Uterus (tissue), 4 donors: ENCODE measurements around the gene SEPHS1. TPM values are rescaled to one million over a fixed set of nuclear protein-coding genes. Genes with fewer than 3 reads are reported as not detected.

Experiments used
- DNase-seq, 2 donors: peaks; one replicate each; pipeline ENCODE4 v3.0.0-alpha.2; 2019 to 2020
- H3K27ac ChIP-seq, 2 donors: fragments of 200-600 bp; sonication (generic); 1 replicate in 1 of 2; 2 replicates in 1 of 2; pipeline ENCODE4 v1.5.1; 2016 to 2018
- H3K27me3 ChIP-seq, 2 donors: fragments of 200-600 bp; sonication (generic); one replicate each; pipeline ENCODE4 v1.5.1; 2018 to 2019; ENCODE audit warnings: control low read depth in 1 of 2
- H3K36me3 ChIP-seq, 2 donors: fragments of 200-600 bp; sonication (generic); one replicate each; pipeline ENCODE4 v1.5.1; 2019; ENCODE audit warnings: control low read depth in 1 of 2
- H3K4me1 ChIP-seq, 2 donors: fragments of 200-600 bp; sonication (generic); one replicate each; pipeline ENCODE4 v1.5.1; 2018 to 2019; ENCODE audit warnings: control low read depth in 1 of 2
- H3K4me3 ChIP-seq, 2 donors: fragments of 200-600 bp; sonication (generic); 1 replicate in 1 of 2; 2 replicates in 1 of 2; pipeline ENCODE4 v1.5.1; 2018 to 2019; ENCODE audit warnings: mild to moderate bottlenecking in 1 of 2
- H3K9me3 ChIP-seq, 2 donors: fragments of 200-600 bp; sonication (generic); one replicate each; pipeline ENCODE4 v1.5.1; 2019; ENCODE audit warnings: control low read depth in 1 of 2
- POLR2A ChIP-seq, 2 donors: fragments of 450-650 bp; IDR thresholded peaks; one replicate each; pipeline ENCODE4 v1.6.1; 2016; ENCODE audit warnings: antibody characterized with exemption in 2 of 2, mild to moderate bottlenecking in 1 of 2, moderate library complexity in 1 of 2
- intact Hi-C: fragments of 100-400 bp; cut with DNase I; formaldehyde crosslinking; loops from one replicate; pipeline ENCODE4 v1.15.1; 2023; ENCODE audit warnings: low total_unique reads
- total RNA-seq, 4 donors: library from RNA; depleted of rRNA in 3 of 4; stranded (reverse); fragments of >200 nt in 3 of 4; gene quantifications; one replicate each; pipeline versions ENCODE4 v1.1.0 to v1.2.4, GENCODE V29; 2014 to 2023
- TF ChIP-seq, protein P1 (sequence below), 4 experiments: fragments of 200-600 bp in 2 of 4; fragments of 450-650 bp in 2 of 4; sonication (generic) in 2 of 4; IDR thresholded peaks; one replicate each; pipeline ENCODE4 v1.5.1; 2016 to 2019; ENCODE audit warnings: antibody characterized with exemption in 4 of 4, mild to moderate bottlenecking in 2 of 4, moderate library complexity in 1 of 4
- donor health status: DM: yes; HTN: yes; CAD: no.

The SEPHS1 gene
- total RNA-seq, 4 donors from 2014 or later, result 11.2 to 106 (median 34.8) TPM

DNA sequence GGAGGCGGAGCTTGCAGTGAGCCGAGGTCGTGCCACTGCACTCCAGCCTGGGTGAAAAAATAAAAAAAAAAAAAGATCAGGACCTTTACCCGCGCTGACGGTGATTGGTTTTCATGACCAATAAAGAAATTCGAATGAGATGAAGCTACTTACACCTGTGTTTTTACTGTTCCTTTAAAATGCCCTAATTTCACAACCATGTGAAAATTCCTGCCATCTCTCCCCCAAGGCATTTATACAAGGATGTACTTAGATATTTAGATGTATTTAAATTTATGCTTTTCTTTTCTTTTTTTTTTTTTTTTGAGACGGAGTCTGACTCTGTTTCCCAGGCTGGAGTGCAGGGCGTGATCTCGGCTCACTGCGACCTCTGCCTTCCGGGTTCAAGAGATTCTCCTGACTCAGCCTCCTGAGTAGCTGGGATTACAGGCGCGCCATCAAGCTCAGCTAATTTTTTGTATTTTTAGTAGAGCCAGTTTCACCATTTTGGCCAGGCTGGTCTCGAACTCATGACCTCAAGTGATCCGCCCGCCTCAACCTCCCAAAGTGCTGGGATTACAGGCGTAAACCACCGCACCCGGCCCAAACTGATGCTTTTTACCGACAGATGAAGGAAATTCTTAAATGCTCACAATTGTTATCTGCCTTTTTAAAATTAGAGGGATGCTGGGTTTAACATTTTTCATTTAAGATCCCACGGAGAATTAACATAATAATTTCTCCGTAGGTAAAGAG is 45.1 kb downstream of the SEPHS1 start:
- H3K4me1 ChIP-seq, result no peaks in the 10 kb centered on the region
- no peaks in the 10 kb centered on the region for H3K9me3 ChIP-seq
- no peaks in the 10 kb centered on the region for H3K27me3 ChIP-seq
- TF ChIP-seq, protein P1, sequence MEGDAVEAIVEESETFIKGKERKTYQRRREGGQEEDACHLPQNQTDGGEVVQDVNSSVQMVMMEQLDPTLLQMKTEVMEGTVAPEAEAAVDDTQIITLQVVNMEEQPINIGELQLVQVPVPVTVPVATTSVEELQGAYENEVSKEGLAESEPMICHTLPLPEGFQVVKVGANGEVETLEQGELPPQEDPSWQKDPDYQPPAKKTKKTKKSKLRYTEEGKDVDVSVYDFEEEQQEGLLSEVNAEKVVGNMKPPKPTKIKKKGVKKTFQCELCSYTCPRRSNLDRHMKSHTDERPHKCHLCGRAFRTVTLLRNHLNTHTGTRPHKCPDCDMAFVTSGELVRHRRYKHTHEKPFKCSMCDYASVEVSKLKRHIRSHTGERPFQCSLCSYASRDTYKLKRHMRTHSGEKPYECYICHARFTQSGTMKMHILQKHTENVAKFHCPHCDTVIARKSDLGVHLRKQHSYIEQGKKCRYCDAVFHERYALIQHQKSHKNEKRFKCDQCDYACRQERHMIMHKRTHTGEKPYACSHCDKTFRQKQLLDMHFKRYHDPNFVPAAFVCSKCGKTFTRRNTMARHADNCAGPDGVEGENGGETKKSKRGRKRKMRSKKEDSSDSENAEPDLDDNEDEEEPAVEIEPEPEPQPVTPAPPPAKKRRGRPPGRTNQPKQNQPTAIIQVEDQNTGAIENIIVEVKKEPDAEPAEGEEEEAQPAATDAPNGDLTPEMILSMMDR (IDR thresholded peaks at IDR 0.05), result no peak
- no peak for TF ChIP-seq POLR2A (IDR thresholded peaks at IDR 0.05)
- intact Hi-C loops, result no loop called here
- H3K36me3 ChIP-seq, result no peaks in the 10 kb centered on the region
- H3K27ac ChIP-seq, result peak overlapping the region; percentile 83 to 93
- H3K4me3 ChIP-seq, result peak overlapping the region in 1 of 2 donors; percentile 41
- DNase-seq, result no peak

DNA sequence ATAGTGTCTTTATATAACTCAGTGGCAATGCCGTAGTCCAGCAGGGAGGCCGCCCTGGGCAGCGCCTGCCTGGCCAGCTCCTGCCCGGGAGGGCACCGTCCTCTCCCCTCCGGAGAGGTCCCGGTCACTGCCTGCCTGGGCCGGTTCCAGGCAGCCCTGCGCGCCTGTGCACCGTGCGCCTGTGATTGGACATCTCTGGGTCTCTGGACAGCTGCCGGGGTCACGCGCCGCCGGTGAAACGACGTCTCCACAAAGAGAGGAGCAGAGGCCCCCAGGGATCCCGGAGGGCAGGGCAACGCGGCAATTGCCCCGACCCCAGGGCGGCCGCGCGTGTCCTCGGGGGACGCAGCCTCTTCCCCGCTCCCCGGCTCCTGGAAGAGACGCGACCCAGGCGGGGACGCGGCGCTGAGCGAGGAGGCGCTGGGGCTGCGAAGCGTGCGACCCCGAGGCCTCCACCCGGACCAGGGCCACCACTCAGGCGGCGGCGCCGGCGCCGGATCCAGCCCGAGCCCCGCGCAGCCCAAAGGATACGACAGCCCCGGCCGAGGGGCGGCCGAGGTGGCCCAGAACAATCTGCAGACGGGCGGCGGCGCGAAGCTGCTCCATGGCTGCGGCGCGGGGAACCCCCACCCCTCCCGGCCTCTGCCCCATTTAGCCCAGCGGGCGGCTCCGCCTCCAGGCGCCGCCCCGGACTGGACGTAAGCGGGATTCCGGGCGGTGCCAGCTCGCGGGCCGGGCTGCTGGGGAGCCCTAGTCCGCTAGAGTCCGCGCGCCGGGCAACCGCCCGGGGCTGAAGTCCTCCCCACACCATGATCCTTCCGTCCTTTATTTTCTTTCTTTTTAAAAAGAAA is 48.4 kb downstream of the SEPHS1 start, which contains the start of gene PHYH:
Gene PHYH (minus strand): TSS at position 628 of the 851 bp plus-strand sequence. CDS start 22 bp downstream, at position 606.
- peak; percentile 85 for DNase-seq
- peak within 1 kb of the TSS; percentile 97 to 98 for H3K27ac ChIP-seq
- H3K4me1 ChIP-seq, result no peaks in the 10 kb centered on the region
- no peaks in the 10 kb centered on the region for H3K27me3 ChIP-seq
- peak within 1 kb of the TSS; percentile 61 to 73 for H3K4me3 ChIP-seq
- H3K9me3 ChIP-seq, result no peaks in the 10 kb centered on the region
- TF ChIP-seq POLR2A (IDR thresholded peaks at IDR 0.05), result peak; percentile 87 to 90
- TF ChIP-seq, protein P1 (IDR thresholded peaks at IDR 0.05), result peak in 1 of 4 experiments; percentile 7
- no peaks in the 10 kb centered on the region for H3K36me3 ChIP-seq
- intact Hi-C loops, result no loop called here

DNA sequence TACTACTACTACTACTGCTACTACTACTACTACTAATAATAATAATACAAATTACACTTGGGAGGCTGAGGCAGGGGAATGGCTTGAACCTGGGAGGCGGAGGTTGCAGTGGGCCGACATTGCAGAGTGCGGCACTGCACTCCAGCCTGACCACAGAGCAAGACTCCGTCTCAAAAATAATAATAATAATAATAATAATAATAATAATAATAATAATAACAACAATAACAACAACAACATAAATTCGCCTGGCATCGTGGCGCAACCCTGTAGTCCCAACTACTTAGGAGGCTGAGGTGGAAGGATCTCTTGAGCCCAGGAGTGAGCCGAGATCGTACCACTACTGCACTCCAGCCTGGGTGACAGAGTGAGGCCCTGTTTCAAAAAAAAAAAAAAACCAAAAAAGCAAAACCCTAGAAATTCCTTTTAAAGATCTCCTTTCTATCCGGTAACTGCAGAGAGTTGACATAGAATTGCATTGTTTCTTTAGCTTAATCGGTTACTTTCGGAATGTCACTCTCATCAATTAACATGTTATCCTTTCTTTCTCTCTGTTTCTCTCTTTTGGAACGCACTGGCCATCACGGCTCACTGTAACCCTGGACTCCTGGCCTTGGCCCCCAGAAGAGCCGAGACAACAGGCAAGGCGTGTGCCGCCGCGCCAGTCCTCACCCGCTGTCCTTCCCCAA is 49.2 kb downstream of the SEPHS1 start:
- Histone ChIP-seq H3K27ac (peak overlapping the region; percentile 97 to 98), H3K4me3 (peak overlapping the region; percentile 61 to 73), H3K27me3 (no peaks in the 10 kb centered on the region), H3K9me3 (no peaks in the 10 kb centered on the region), H3K36me3 (no peaks in the 10 kb centered on the region), H3K4me1 (no peaks in the 10 kb centered on the region)
- TF ChIP-seq, protein P1 (IDR thresholded peaks at IDR 0.05), result no peak
- no peak for TF ChIP-seq POLR2A (IDR thresholded peaks at IDR 0.05)
- no peak for DNase-seq
- intact Hi-C loops, result no loop called here

DNA sequence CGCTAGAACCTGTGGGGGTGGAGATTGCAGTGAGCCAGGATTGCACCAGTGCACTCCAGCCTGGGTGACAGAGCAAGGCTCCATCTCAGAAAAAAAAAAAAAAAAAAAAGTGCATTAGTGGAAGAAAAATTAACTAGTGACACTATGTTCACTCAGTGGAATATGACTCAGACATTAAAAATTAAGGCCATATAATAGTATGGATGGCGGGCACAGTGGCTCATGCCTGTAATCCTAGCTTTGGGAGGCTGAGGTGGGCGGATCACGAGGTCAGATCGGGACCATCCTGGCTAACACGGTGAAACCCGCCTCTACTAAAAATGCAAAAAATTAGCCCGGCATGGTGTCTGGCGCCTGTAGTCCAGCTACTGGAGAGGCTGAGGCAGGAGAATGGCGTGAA is 51.6 kb downstream of the SEPHS1 start:
- Histone ChIP-seq H3K27ac (no peak overlapping the region), H3K4me1 (no peaks in the 10 kb centered on the region), H3K36me3 (no peaks in the 10 kb centered on the region), H3K27me3 (no peaks in the 10 kb centered on the region), H3K9me3 (no peaks in the 10 kb centered on the region), H3K4me3 (no peak overlapping the region)
- TF ChIP-seq, protein P1 (IDR thresholded peaks at IDR 0.05), result no peak
- no peak for TF ChIP-seq POLR2A (IDR thresholded peaks at IDR 0.05)
- DNase-seq, result no peak
- intact Hi-C loops, result no loop called here
